IMR-90 (cell line): ENCODE results near the gene KDM4B. TPM values are rescaled to one million over a fixed set of nuclear protein-coding genes. Genes with fewer than 3 reads are reported as not detected.

Experiments used
- ATAC-seq: fragments of 200-7000 bp; cut with Tn5 transposase; 2 replicates; pipeline ENCODE4 v1.9.1; 2020; ENCODE audit warnings: low read depth, mild to moderate bottlenecking, moderate library complexity
- BruUV-seq: library from RNA; stranded (reverse); fragments of 400-500 nt; replicated peaks from 2 replicates; lab custom pipeline; 2021; lab: Mats Ljungman, UMichigan
- CTCF ChIA-PET: fragments of 300-600 bp; formaldehyde crosslinking; extraction: SDS; loops from one replicate; lab custom pipeline; 2021; ENCODE audit warnings: antibody characterized with exemption; lab: Yijun Ruan, JAX
- POLR2A ChIA-PET: fragments of 300-600 bp; sonication (Branson Sonifier 250); formaldehyde crosslinking; loops from one replicate; lab custom pipeline; 2022; ENCODE audit warnings: antibody characterized with exemption; ENCODE audit not compliant: unreplicated experiment; lab: Charles Lee
- DNase-seq: peaks from one replicate; pipeline ENCODE4 v3.0.0; 2013
- H2AFZ ChIP-seq: replicated peaks from 2 replicates; pipeline ENCODE3; 2013; ENCODE audit warnings: low read length, mild to moderate bottlenecking; ENCODE audit not compliant: poor library complexity
- H2AK5ac ChIP-seq: 2 replicates; pipeline ENCODE4 v1.6.1; 2013; ENCODE audit warnings: low read depth, low read length, inconsistent platforms
- H2AK9ac ChIP-seq: replicated peaks from 2 replicates; pipeline ENCODE3; 2013; ENCODE audit warnings: mild to moderate bottlenecking, low read depth, low read length, moderate library complexity; ENCODE audit not compliant: poor library complexity
- H2BK120ac ChIP-seq: 2 replicates; pipeline ENCODE4 v1.6.1; 2013; ENCODE audit warnings: low read depth, low read length, inconsistent platforms
- H2BK15ac ChIP-seq: 3 replicates; pipeline ENCODE4 v1.6.1; 2013; ENCODE audit warnings: low read depth, low read length, inconsistent platforms
- H2BK20ac ChIP-seq: 2 replicates; pipeline ENCODE4 v1.6.1; 2013; ENCODE audit warnings: low read depth, mild to moderate bottlenecking, inconsistent platforms, low read length, moderate library complexity
- H2BK5ac ChIP-seq: 2 replicates; pipeline ENCODE4 v1.6.1; 2013; ENCODE audit warnings: mild to moderate bottlenecking, low read depth, low read length, inconsistent platforms; ENCODE audit not compliant: poor library complexity, severe bottlenecking
- H3K14ac ChIP-seq: replicated peaks from 2 replicates; pipeline ENCODE4 v1.6.1; 2013; ENCODE audit warnings: low read depth, low read length, inconsistent platforms
- H3K18ac ChIP-seq: 2 replicates; pipeline ENCODE4 v1.6.1; 2013; ENCODE audit warnings: low read depth, low read length, control low read depth
- H3K23ac ChIP-seq: 2 replicates; pipeline ENCODE4 v1.6.1; 2013; ENCODE audit warnings: low read depth, low read length, inconsistent platforms
- H3K27ac ChIP-seq: 2 replicates; pipeline ENCODE4 v1.5.1; 2013; ENCODE audit warnings: mild to moderate bottlenecking, control low read depth, low read length; ENCODE audit not compliant: insufficient read depth
- H3K27me3 ChIP-seq: 2 replicates; pipeline ENCODE4 v1.6.1; 2013; ENCODE audit warnings: low read length; ENCODE audit not compliant: control insufficient read depth, insufficient read depth
- H3K36me3 ChIP-seq: 2 replicates; pipeline ENCODE4 v1.6.1; 2013; ENCODE audit warnings: low read length, mixed read lengths; ENCODE audit not compliant: control insufficient read depth, insufficient read depth
- H3K4ac ChIP-seq: 2 replicates; pipeline ENCODE4 v1.6.1; 2013; ENCODE audit warnings: low read depth, low read length, inconsistent platforms
- H3K4me1 ChIP-seq: 2 replicates; pipeline ENCODE4 v1.6.1; 2013; ENCODE audit warnings: low read length, mixed read lengths; ENCODE audit not compliant: control insufficient read depth, insufficient read depth
- H3K4me2 ChIP-seq: 2 replicates; pipeline ENCODE4 v1.6.1; 2013; ENCODE audit warnings: low read depth, mild to moderate bottlenecking, control low read depth, low read length, moderate library complexity
- H3K4me3 ChIP-seq: 2 replicates; pipeline ENCODE4 v1.5.1; 2013; ENCODE audit warnings: low read depth, mild to moderate bottlenecking, control low read depth, low read length, moderate library complexity; ENCODE audit not compliant: insufficient read depth
- H3K56ac ChIP-seq: 2 replicates; pipeline ENCODE4 v1.6.1; 2013; ENCODE audit warnings: low read length, inconsistent platforms; ENCODE audit not compliant: insufficient read depth; ENCODE audit errors: extremely low read depth
- H3K79me1 ChIP-seq, 2 experiments: 2 replicates each; pipeline ENCODE4 v1.6.1; 2013; ENCODE audit warnings: low read length in 2 of 2, inconsistent platforms in 1 of 2, low read depth in 1 of 2
- H3K9ac ChIP-seq: 2 replicates; pipeline ENCODE4 v1.6.1; 2013; ENCODE audit warnings: low read depth, low read length, control low read depth
- H3K9me1 ChIP-seq: 2 replicates; pipeline ENCODE4 v1.6.1; 2013; ENCODE audit warnings: low read length, inconsistent platforms; ENCODE audit not compliant: insufficient read depth
- H3K9me3 ChIP-seq: 2 replicates; pipeline ENCODE4 v1.6.1; 2013; ENCODE audit warnings: low read length; ENCODE audit not compliant: control insufficient read depth, insufficient read depth
- H4K20me1 ChIP-seq: 2 replicates; pipeline ENCODE4 v1.6.1; 2013; ENCODE audit warnings: low read length, inconsistent platforms; ENCODE audit not compliant: insufficient read depth
- H4K5ac ChIP-seq: 2 replicates; pipeline ENCODE4 v1.6.1; 2013; ENCODE audit warnings: mild to moderate bottlenecking, low read depth, low read length, control low read depth
- H4K8ac ChIP-seq, 2 experiments: 2 replicates each; pipeline ENCODE4 v1.6.1; 2013; ENCODE audit warnings: low read depth in 2 of 2, low read length in 2 of 2, control low read depth in 1 of 2, inconsistent platforms in 1 of 2
- H4K91ac ChIP-seq: 2 replicates; pipeline ENCODE4 v1.6.1; 2013; ENCODE audit warnings: low read depth, low read length, inconsistent platforms; ENCODE audit not compliant: insufficient read depth
- ELK1 ChIP-seq: fragments of 150-350 bp; IDR thresholded peaks from 2 replicates; pipeline ENCODE4 v1.6.1; 2016; ENCODE audit warnings: low read depth, mild to moderate bottlenecking, low read length, moderate library complexity, borderline replicate concordance
- MAFK ChIP-seq: IDR thresholded peaks from 2 replicates; pipeline ENCODE4 v1.6.1; 2012; ENCODE audit warnings: low read depth, low read length, improper control_type of control experiment
- SMC3 ChIP-seq: fragments of 150-350 bp; IDR thresholded peaks from 2 replicates; pipeline ENCODE4 v1.6.1; 2016; ENCODE audit warnings: low read depth, mild to moderate bottlenecking, antibody characterized with exemption, low read length, moderate library complexity
- USF2 ChIP-seq: fragments of 150-350 bp; IDR thresholded peaks from 2 replicates; pipeline ENCODE4 v1.6.1; 2017; ENCODE audit warnings: mild to moderate bottlenecking, antibody characterized with exemption, low read length, low read depth
- WGBS, 2 experiments: methylation state at CpG; one replicate each; pipeline versions ENCODE4 v1.1.5 to v1.1.7; 2013; ENCODE audit warnings: missing lambda C conversion rate in 2 of 2; ENCODE audit not compliant: insufficient read length in 1 of 2; ENCODE audit errors: extremely low coverage in 2 of 2; 5-methylcytosine and 5-hydroxymethylcytosine counted together
- dilution Hi-C: fragments of 300-500 bp; cut with HindIII; formaldehyde crosslinking; loops from one replicate; pipeline ENCODE4 v1.14.3; 2018; ENCODE audit warnings: low sequenced_read_pairs; ENCODE audit not compliant: unreplicated experiment
- in situ Hi-C: fragments of 300-500 bp; cut with MboI; formaldehyde crosslinking; loops from 3 replicates; pipeline ENCODE4 v1.14.3; 2019; ENCODE audit warnings: low sequenced_read_pairs, inconsistent platforms, mixed read lengths
- intact Hi-C: fragments of 100-400 bp; cut with micrococcal nuclease; formaldehyde crosslinking; loops from 2 replicates; pipeline ENCODE4 v1.10.0; 2022
- polyA plus RNA-seq, 3 experiments: library from polyadenylated mRNA; depleted of rRNA; stranded (reverse); fragments of >200 nt; gene quantifications; 2 replicates each; pipeline ENCODE4 v1.2.3, GENCODE V29; 2012; ENCODE audit warnings: low replicate concordance in 1 of 3
- total RNA-seq: library from RNA; depleted of rRNA; stranded (reverse); fragments of >200 nt; gene quantifications from 2 replicates; pipeline ENCODE4 v1.2.3, GENCODE V29; 2012

KDM4B gene
- total and polyA plus RNA-seq, 2 of the 4 experiments (the other 2 are of a cell fraction) = 5.0 to 17.9 TPM

DNA sequence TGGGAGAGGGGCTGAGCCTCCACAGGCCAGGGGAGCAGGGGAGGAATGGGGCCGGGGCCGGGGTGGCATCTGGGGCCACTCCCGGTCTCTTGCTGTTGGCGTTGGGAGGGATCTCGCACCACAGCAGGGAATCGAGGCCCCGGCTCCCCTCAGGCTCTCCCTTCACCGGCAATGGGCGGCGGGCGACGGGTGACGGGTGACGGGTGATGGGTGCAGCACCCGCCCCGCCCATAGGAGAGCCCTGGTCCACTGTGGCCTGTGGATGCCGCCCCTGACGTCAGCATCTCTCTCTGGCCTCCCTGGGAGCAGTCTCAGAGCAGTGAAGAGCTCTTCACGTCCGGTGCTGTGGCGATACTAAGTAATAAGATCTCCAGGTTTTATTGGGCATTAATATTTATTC is 133.6 kb downstream of the KDM4B start:
- no peak overlapping the region for H2AFZ ChIP-seq
- no peak for ATAC-seq
- no peak overlapping the region for H3K9ac ChIP-seq
- no peak for DNase-seq
- no peak overlapping the region for H2AK9ac ChIP-seq
- no TSS peak for BruUV-seq
- ChIA-PET POLR2A (no interaction called here), CTCF (no interaction called here)
- no peaks in the 10 kb centered on the region for H3K9me1 ChIP-seq
- H2BK5ac ChIP-seq = no peak overlapping the region
- no peak overlapping the region for H4K8ac ChIP-seq
- 94% methylated on average over 8 of the region's 21 CpGs; no CpG with 5 or more reads in 1 of the 2 experiments for WGBS, 2 experiments
- no peak overlapping the region for H4K91ac ChIP-seq
- H3K27me3 ChIP-seq = no peaks in the 10 kb centered on the region
- intact Hi-C loops = no loop called here
- H2BK20ac ChIP-seq = no peak overlapping the region
- H4K5ac ChIP-seq = no peak overlapping the region
- H3K18ac ChIP-seq = no peak overlapping the region
- no peak overlapping the region for H2BK15ac ChIP-seq
- H3K56ac ChIP-seq = no peak overlapping the region
- H3K4ac ChIP-seq = no peak overlapping the region
- H3K4me1 ChIP-seq = no peaks in the 10 kb centered on the region; the same call in 1 of the 2 replicates
- H3K4me2 ChIP-seq = no peak overlapping the region
- TF ChIP-seq MAFK (no peak), USF2 (no peak), ELK1 (no peak), SMC3 (no peak)
- peaks cover 43% of the 10 kb centered on the region for H3K36me3 ChIP-seq
- no peak overlapping the region for H2AK5ac ChIP-seq
- dilution Hi-C loops = no loop called here
- in situ Hi-C loops = no loop called here
- H3K14ac ChIP-seq = no peak overlapping the region
- no peak overlapping the region for H3K27ac ChIP-seq
- peaks cover 19% of the 10 kb centered on the region for H3K9me3 ChIP-seq
- H2BK120ac ChIP-seq = no peak overlapping the region
- peaks cover 13 to 17% of the 10 kb centered on the region in 2 experiments; a peak in 3 of 4 replicates for H3K79me1 ChIP-seq
- H3K4me3 ChIP-seq = no peak overlapping the region
- H4K20me1 ChIP-seq = peaks cover 5% of the 10 kb centered on the region
- no peak overlapping the region for H3K23ac ChIP-seq
